Mesenteric fat pad (tissue), 1 donor: ENCODE measurements around the gene PARL. TPM values are rescaled to one million over a fixed set of nuclear protein-coding genes. Genes with fewer than 3 reads are reported as not detected.

Source experiments
- DNase-seq: peaks from one replicate; pipeline ENCODE4 v3.0.0-alpha.2; 2020; ENCODE audit warnings: low spot score
- total RNA-seq: library from RNA; stranded (reverse); fragmentation: NEBNext Ultra II Directional; extraction: Animal tissue kit (Norgen Biotek cat#: 25700); gene quantifications from one replicate; pipeline ENCODE4 v1.2.1, GENCODE V29; 2021
- donor health status: DM: yes; HTN: yes; CAD: no.

The PARL gene
- total RNA-seq, 1 donor from 2014 or later: 62.5 TPM

DNA sequence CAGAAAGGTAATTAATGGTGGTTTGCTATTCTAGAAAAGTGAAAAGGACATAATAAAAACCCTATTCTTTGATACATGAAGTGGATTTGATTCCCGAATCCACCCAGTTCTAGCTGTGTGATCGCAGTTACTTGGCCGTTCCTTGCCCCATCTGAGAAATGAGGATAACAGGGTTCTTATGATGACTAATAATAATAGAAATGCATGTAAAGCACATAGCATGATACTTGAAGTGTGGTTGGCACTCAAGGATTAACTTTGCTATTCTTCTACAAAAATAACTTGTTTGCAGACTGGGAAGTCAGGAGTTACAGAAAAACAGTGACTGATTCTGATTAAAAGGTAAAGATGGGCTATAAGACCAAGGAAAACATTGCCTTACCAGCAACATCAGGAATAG, 26.8 kb downstream of the PARL start:
- DNase-seq: no peak

DNA sequence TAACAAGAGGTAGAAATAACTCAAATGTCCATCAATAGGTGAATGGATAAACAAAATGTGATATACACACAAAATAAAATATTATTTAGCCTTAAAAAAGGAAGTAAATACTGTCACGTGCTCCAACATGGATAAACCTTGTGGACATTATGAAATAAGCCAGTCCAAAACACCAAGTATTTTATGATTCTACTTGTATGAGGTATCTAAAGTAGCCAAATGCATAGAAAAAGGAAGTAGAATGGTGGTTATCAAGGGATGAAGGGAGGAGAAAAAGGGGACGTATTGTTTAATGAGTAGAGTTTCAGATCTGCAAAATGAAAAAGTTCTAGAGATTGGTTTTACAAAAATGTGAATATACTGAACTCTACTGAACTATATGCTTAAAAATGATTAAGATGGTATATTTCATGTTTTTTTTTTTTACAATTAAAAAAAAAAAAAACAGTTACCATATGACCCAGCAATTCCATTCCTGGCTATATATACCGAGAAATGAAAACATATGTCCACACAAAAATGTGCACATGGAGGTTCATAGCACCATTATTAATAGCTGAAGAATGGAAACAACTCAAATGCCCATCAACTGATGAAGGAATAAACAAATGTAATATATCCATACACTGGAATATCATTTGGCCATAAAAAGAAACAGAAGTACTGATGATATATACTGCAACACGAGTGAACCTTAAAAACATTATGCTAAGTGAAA, 30.2 kb downstream of the PARL start:
- no peak for DNase-seq

DNA sequence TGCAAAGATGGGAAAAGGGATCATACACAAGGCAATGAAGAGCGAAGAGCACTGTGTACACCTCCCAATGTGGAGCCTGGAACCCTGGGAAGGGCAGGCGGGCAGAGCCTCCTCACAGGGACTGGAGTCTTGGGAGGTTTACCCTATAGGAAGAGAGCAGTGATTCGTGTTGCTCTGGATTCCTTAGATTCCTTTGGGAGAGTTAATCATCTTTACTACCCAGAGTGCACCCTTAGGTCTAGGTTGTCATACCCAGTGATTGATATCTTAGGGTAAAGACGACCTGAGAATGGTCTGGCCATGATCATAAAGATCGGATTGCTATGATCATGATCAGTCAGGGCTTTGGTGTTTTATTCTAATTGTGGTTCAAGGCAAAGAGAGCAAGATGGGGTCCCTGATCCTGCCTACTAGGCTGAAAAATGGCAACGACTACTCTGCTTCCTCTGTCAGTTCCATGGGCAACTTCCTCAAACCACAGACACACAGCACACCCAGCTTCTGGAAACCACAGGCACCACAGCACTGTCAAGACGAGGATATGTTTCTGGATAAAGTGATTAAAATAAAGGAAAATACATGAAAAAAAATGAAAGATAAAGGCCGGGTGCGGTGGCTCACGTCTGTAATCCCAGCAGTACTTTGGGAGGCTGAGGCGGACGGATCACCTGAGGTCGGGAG, 38.9 kb downstream of the PARL start:
- DNase-seq: no peak

DNA sequence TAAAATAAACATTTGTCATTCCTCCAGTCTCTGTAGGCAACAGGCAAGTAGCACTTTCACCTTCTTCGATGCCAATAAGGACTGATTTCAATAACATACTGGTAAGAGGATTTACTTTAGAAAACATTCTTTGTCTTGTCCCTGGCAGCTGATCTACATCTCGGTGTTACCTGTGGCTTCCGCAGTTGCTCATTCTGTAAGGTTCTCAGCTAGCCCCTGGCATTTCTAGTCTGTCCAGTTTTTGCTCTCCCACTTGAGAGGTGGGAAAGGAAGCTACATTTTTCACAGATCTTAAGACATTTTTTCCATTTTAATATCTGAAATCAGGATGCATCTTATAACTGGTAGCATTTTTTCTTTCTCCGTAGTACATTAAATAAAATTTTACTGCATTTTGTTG, 39.6 kb downstream of the PARL start:
- DNase-seq: no peak

DNA sequence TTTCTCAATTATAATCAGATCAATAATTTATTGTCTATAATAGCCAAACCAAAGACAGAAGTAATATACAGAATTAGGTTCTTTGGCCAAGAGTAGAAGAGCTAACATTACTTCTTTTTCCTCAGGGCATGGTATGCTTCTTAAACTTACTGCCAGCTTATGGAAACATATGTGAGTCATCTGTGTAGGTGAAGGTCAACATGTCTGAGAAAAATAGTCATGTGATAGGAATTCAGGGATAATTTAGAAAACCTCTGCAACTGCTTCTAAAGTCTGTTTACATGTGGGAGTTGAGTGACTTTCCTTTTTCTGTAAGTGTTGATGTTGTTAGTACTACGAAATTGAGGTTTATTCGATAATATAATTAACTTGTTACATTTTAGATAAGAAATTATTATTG, 40.1 kb downstream of the PARL start:
- no peak for DNase-seq

DNA sequence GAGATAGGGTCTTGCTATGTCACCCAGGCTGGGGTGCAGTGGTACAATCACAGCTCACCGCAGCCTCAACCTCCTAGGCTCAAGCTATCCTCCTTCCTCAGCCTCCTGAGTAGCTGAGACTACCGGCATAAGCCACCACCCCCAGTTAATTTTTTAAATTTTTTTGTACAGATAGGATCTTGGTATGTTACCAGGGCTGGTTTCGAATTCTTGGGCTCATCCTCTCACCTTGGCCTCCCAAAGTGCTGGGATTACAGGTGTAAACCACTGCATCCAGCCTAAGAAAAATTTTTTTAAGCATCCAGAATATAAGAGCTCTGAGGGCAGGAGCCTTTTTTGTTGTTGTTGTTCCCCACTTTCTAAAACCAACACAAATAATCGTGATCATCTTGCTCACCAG, 44.9 kb downstream of the PARL start:
- no peak for DNase-seq

DNA sequence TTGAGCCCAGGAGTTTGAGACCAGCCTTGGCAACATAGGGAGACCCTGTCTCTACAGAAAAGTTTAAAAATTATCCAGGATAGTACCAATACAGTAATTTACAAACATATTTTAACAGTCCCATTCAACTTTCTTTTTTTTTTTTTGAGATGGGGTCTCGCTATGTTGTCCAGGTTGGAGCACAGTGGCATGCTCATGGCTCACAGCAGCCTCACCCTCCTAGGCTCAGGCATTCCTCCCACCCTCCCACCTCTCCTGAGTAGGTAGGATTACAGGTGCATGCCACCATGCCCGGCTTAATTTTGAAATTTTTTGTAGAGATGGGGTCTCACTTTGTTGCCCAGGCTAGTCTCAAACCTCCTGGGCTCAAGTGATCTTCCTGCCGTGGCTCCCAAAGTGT, 46.8 kb downstream of the PARL start:
- no peak for DNase-seq

DNA sequence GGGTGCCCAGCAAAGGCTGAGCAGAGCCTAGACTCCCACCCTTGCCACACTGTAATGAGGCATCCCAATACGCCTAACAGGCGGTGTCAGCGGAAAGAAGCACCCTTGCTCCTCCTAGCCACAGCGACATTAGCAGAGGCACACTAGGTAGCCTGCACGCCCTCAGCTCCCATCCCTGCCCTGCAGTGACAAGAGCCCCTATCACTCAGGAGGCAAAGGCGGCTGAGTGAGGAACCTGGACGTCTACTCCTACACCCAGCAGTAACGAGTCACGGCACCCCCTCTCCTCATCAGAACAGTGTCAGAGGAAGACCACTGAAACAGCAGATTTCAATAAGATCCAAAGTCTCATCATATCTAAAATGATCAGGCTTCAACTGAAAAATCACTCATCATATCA, 47.3 kb downstream of the PARL start:
- DNase-seq: no peak

DNA sequence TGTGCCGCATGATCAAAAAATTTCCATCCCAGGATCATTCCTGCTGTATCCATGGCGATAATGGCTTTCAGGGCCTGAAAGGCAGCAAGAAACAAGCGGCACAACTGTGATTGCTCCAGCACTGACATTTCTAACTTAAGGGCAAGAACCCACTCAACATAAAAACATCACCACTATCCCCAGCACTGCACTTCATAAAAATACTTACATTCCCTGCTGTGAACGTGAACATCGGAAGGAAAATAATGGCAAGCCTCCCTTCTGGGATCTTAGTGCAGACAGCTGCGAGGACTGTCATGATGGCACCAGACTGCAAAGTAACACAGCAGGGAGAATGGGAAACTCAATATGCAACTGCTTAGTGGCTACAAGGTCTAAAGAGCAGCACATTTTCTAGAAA, 51.2 kb downstream of the PARL start:
- DNase-seq: no peak

DNA sequence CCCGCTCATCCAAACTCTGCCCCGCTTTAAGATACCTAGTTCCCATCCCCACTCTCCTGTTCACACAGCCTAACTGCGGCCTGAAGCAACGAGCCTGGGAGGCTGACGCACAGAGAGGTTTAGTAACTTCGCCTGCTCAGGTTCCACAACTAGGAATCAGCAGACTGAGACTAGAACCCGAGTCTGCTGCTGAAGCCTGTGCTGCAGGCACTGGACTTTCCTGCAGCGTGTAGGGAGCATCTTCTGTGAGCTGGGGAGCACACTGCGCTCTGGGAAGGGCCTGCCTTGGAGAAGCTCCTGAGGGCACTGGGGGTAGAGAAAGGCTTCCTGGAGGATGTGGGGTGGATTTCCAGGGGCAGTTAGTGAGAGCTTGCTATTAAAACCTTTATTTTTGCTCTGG, 54.5 kb downstream of the PARL start:
- no peak for DNase-seq

DNA sequence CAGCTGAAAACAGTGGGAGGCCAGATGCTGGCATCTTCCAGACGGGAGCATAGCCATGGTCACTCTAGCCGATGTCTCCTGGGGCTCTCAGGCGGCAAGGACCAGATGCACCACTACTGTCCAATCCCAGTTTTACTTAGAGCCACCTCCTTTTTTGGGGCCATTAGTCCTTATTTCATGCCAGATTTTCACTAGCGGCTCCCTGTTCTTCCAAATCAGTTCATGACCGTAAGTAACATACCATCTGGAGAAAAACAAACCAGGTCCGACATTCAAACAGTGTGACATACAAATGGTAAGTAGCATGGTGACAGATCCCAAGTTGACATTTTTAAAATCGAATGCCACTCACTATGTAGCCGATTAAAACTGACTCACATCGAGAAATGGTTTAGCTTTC, 55.2 kb downstream of the PARL start:
- no peak for DNase-seq

DNA sequence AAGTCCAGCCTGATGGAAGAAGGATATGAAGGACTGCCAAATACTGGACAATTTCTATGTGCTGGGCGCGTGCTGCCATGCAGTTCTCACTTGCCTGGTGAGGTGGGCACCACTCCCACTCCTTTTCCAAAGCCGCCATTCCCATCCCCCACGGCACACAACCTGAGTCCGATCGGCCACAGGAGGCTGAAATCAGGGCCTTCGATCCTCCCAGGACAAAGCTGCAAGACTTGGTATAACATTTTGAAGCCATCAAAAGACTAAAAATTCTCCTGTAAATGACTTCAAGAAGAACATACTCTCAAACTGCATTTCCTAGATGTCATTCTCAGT, 56.2 kb downstream of the PARL start:
- DNase-seq: no peak

DNA sequence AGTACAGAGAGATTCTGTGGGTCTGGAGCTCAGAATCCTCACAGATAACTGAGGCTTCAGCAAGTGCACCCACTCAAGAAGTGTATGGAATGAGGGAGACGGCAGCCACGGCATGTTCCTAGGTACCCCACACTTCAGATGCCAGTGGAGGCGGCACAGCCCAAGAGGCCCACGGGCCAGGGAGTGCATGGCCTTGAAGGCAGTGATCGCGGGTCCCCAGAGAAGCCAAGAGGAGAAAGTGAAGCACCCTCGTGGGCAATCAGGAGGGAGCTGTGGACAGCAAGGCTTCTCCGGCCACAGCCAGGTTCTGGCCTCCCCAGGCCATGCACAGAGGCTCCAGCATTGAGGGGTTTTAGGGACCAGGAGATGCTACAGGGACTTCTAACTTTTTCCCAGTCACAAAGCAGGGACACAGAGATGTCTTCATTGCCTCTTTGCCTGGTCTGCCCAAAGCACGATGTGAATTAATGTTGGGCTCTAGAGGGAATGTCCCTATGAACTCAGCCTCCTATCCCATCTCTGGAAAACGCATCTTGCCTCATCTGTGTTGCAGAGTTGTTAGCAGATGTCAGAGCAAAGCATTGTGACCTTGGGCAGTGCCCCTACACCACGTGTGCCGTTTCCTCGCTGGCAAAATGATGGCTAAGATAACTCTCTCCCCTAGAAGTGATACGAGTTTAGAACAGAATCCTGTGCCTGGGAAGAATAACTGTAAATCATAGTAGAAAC, 56.7 kb downstream of the PARL start:
- DNase-seq: no peak

DNA sequence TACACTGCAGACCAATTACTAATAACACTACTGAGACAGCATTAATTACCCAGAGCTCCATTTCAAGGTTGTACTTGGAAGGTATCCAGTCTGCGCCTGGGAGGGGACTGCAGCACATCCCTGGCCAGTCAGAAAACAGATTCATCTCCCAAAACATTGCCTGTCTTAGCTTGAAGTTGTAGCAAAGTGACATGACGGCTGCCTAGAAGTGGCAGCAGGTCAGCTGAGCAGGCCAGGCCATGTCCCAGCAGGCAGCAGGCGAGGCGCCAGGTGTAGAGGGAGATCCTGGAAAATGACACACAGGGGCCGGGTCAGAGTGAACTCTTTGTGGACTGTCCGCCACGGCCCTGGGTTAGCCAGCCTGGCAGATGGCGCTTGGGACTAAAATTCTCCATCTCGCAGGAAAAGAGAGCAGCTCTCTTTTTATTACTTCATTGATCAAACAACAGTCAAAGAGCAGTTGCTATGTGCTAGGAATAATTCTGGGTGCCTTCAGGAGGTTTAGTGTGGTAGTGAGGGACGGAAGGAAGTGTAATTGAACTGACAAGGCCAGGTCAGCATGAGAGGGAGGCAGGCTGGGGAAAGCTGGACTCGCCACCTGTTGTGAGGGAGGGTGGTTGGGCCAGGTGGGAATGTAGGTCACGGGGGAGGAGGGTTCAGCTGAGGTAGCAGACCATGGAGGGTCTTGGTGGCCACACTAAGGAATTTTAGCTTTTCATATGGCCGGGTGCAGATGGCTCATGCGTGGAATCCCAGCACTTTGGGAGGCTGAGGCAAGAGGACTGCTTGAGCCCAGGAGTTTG, 58.0 kb downstream of the PARL start:
- no peak for DNase-seq

DNA sequence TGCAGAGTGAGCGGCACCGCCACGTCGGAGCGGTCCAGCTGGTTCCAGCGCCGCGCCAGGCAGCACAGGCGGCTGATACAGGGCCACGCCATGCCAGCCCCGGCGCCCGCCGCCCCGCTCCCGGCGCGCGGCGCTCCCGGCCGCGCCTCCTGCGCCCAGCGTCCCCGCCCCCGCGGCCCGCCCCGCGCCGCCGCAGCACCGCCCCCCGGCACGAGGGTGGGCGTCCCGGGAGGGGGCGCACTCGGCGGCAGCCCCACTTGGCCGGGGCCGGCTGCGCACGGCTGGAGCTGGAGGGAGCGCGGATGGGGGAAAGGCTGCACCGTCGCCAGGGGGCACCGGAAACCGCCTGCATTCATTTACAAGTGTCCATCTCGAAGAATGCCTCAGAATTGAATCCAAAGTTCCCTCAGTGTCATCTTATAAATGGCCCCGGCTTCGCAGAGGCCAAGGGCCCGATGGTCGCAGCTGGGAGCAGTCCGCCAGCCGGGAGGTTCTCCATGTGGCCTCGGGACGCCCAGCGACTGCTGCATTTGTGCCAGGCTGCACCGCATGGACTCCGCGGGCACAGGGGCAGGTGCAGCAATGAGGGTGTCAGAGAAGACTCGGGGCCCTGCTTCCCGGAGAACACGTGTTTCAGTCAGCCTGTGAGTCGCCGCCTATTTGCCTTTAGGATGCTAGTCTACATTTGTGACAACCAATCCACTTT, 59.1 kb downstream of the PARL start, which contains the start of gene MAP6D1:
Gene MAP6D1, minus strand, starts transcription at position 122 of the 706 bp plus-strand sequence. Its CDS starts 30 bp downstream, at position 92.
- DNase-seq: no peak

DNA sequence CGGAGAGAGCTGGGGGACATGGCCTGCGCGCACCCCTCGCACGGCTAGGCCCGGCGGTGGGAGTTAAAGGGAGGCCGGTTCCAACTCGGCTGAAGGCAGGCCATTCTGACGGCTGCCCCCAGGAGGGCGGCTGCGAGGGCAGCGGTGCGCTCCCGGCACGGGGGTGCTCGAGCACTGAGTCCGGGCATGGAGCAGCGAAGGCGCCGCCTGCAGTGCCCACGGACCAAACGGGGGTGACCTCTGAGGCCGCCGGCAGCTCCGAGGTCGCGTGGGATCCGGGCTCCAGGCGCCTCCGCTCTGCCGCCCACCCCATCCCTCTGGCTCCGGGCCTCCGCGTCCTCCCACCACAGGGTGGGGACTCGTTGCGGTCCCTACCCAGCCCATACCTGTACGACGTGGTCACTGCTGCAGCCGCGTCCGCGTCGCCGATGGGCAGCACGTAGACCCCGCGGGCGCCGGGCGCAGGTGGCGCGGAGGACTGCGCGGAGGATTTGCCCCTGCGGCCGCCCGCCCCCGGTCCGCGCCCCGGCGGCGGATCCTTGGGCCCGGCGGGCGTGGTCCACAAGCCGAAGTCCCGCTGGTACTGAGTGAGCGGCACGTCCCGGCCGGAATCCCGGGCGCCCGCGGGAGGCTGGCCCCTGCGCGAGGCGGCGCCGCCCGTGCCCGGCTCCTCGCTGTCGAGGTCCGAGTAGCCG, 59.8 kb downstream of the PARL start:
- DNase-seq: no peak

DNA sequence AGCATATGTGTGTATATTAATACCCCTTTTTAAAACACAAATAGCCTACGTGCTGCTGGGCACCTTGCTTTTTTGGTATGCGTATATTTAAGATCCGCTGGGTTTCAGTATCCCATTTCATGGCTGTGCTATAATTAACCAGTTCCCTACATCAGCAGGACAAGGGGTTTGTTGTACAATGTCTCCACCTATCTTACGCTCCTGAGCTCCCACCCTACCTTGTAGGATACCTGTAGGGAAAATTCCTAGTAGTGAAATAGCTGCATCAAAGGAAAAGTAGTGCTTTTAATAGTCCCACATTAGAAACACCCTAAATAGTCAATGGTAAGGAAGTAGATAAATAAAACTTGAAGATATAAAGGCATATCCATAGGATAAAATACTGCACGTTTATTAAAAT, 60.7 kb downstream of the PARL start:
- DNase-seq: no peak

DNA sequence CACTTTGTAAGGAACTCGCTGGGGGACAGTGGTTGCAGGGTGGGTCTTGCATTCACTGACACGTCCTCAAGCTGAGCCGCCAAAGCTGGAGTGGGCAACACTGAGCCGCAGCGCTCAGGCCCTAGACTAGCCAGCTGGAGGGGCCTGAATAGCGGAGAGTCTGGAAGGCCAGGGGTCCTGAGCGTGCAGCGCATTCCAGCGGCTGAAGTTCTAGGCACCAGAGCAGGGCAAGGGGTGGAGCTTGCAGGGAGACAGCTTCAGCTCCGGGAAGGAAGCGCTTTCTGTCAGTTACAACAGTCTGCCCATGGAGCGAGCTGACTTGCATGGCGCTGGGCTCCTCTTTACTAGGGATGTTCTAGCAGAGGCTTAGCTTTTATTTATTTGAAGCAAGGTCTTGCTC, 62.0 kb downstream of the PARL start:
- no peak for DNase-seq

DNA sequence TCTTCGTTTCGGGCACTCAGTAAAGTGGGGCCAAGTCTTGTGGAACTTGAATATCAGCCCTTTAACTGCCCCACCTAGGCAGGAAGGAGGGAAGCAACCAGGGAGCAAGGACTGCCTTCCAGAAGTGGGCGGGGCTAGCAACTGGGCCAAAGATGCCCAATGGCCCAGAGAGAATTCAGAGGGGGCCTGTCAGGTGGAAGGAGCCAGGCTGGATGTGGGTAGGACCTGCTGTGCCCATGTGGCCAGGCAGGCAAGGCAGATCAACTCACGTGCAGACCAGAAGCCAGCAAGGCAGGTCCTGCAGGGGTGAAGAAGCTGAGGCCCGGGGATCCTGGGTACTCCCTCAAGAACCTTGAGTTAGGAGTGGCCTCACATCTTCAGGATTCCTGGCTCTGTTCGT, 64.8 kb downstream of the PARL start:
- peak; percentile 77 for DNase-seq
